Measurements from ENCODE around the gene ATP6V0C.

The ATP6V0C gene

GRCh38 chr16:2524339-2524938, 10.7 kb downstream of the ATP6V0C start:
- Histone ChIP-seq H3K36me3 (replicated peaks; ENCODE audit: insufficient read depth, low read length) (no peaks in the 10 kb centered on the region), H2AFZ (ENCODE audit: low read length) (no peak overlapping the region), H3K79me2 (ENCODE audit: low read length) (peaks cover 62% of the 10 kb centered on the region), H3K9ac (ENCODE audit: low read length) (no peak overlapping the region), H3K4me2 (ENCODE audit: low read depth, low read length) (no peak overlapping the region), H3K9me3 (replicated peaks; ENCODE audit: insufficient read depth, low read length) (no peaks in the 10 kb centered on the region), H3K4me3 (ENCODE audit: low read length) (no peak overlapping the region), H3K27ac (ENCODE audit: low read length) (no peak overlapping the region), H3F3A (ENCODE audit: insufficient read depth, low read length) (peaks cover 13% of the 10 kb centered on the region), H3K4me1 (ENCODE audit: low read length) (no peaks in the 10 kb centered on the region), H4K20me1 (ENCODE audit: insufficient read depth, low read length) (no peaks in the 10 kb centered on the region), H3K9me2 (replicated peaks; ENCODE audit: insufficient read depth, low read length) (no peaks in the 10 kb centered on the region), H3K27me3 (replicated peaks; ENCODE audit: insufficient read depth, low read length) (no peaks in the 10 kb centered on the region)
- TF ChIP-seq EZH2 (optimal IDR thresholded peaks at IDR 0.05; ENCODE audit: low read depth, low read length) (no peak), CTCF (IDR thresholded peaks at IDR 0.05; ENCODE audit: low read length) (no peak), EZH2phosphoT487 (IDR thresholded peaks at IDR 0.05; ENCODE audit: low read length) (no peak)
- DNase-seq = no peak

- Histone ChIP-seq H3K9ac (ENCODE audit: low read length) (no peak overlapping the region), H3K4me3 (ENCODE audit: low read length) (no peak overlapping the region), H3K4me1 (ENCODE audit: low read length) (peaks cover 8% of the 10 kb centered on the region)
These were observed 12.4 kb downstream of the ATP6V0C start for GRCh38 chr16:2526135-2526534.

GRCh38 chr16:2527071-2527783, 13.5 kb downstream of the ATP6V0C start:
- no peak overlapping the region for H3K4me3 ChIP-seq (ENCODE audit: low read length)

More at GRCh38 chr16:2526135-2526534, 12.4 kb downstream of the ATP6V0C start:
- Histone ChIP-seq H3K27me3 (replicated peaks; ENCODE audit: insufficient read depth, low read length) (no peaks in the 10 kb centered on the region), H3K27ac (ENCODE audit: low read length) (no peak overlapping the region), H4K20me1 (ENCODE audit: insufficient read depth, low read length) (no peaks in the 10 kb centered on the region), H2AFZ (ENCODE audit: low read length) (no peak overlapping the region), H3K79me2 (ENCODE audit: low read length) (peaks cover 51% of the 10 kb centered on the region), H3K9me3 (replicated peaks; ENCODE audit: insufficient read depth, low read length) (no peaks in the 10 kb centered on the region), H3F3A (ENCODE audit: insufficient read depth, low read length) (peaks cover 10% of the 10 kb centered on the region), H3K4me2 (ENCODE audit: low read depth, low read length) (no peak overlapping the region), H3K36me3 (replicated peaks; ENCODE audit: insufficient read depth, low read length) (no peaks in the 10 kb centered on the region), H3K9me2 (replicated peaks; ENCODE audit: insufficient read depth, low read length) (no peaks in the 10 kb centered on the region)
- DNase-seq = no peak
- TF ChIP-seq CTCF (IDR thresholded peaks at IDR 0.05; ENCODE audit: low read length) (no peak), EZH2phosphoT487 (IDR thresholded peaks at IDR 0.05; ENCODE audit: low read length) (no peak), EZH2 (optimal IDR thresholded peaks at IDR 0.05; ENCODE audit: low read depth, low read length) (no peak)

More at GRCh38 chr16:2527071-2527783, 13.5 kb downstream of the ATP6V0C start:
- H3K27me3 ChIP-seq (replicated peaks; ENCODE audit: insufficient read depth, low read length) = no peaks in the 10 kb centered on the region
- peaks cover 42% of the 10 kb centered on the region for H3K79me2 ChIP-seq (ENCODE audit: low read length)
- H3K27ac ChIP-seq (ENCODE audit: low read length) = no peak overlapping the region
- no peaks in the 10 kb centered on the region for H3K9me3 ChIP-seq (replicated peaks; ENCODE audit: insufficient read depth, low read length)
- no peak for DNase-seq
- H3K36me3 ChIP-seq (replicated peaks; ENCODE audit: insufficient read depth, low read length) = no peaks in the 10 kb centered on the region
- H3K4me1 ChIP-seq (ENCODE audit: low read length) = peaks cover 9% of the 10 kb centered on the region
- H3K4me2 ChIP-seq (ENCODE audit: low read depth, low read length) = no peak overlapping the region
- no peak overlapping the region for H2AFZ ChIP-seq (ENCODE audit: low read length)
- H3F3A ChIP-seq (ENCODE audit: insufficient read depth, low read length) = peaks cover 10% of the 10 kb centered on the region
- H3K9me2 ChIP-seq (replicated peaks; ENCODE audit: insufficient read depth, low read length) = no peaks in the 10 kb centered on the region
- no peaks in the 10 kb centered on the region for H4K20me1 ChIP-seq (ENCODE audit: insufficient read depth, low read length)
- H3K9ac ChIP-seq (ENCODE audit: low read length) = no peak overlapping the region
- TF ChIP-seq EZH2 (optimal IDR thresholded peaks at IDR 0.05; ENCODE audit: low read depth, low read length) = no peak
- no peak for TF ChIP-seq EZH2phosphoT487 (IDR thresholded peaks at IDR 0.05; ENCODE audit: low read length)
- no peak for TF ChIP-seq CTCF (IDR thresholded peaks at IDR 0.05; ENCODE audit: low read length)

Data from MM.1S (cell line).